Astrocyte of the cerebellum (primary cell): ENCODE measurements around the gene MED12L.

ENCODE experiments used
- DNase-seq: peaks from one replicate; pipeline ENCODE4 v3.0.0-alpha.2; 2011; ENCODE audit warnings: low read depth
- H3K4me3 ChIP-seq: 2 replicates; pipeline ENCODE4 v1.5.1; 2011; ENCODE audit warnings: mild to moderate bottlenecking, low read depth, low read length, moderate library complexity
- CTCF ChIP-seq: IDR thresholded peaks from 2 replicates; pipeline ENCODE4 v1.5.1; 2012; ENCODE audit warnings: low read length, low read depth, moderate library complexity, mild to moderate bottlenecking; ENCODE audit errors: missing control alignments
- in situ Hi-C: cut with HindIII; loops from 2 replicates; pipeline ENCODE4 v1.10.0; 2017; ENCODE audit warnings: low sequenced_read_pairs

The MED12L gene

GRCh38 chr3:151200586-151200985, 115.1 kb downstream of the MED12L start:
- H3K4me3 ChIP-seq = no peak overlapping the region
- no peak for DNase-seq
- no peak for TF ChIP-seq CTCF
- in situ Hi-C loops = no loop called here

GRCh38 chr3:151201051-151201730, 115.7 kb downstream of the MED12L start:
- no peak overlapping the region for H3K4me3 ChIP-seq
- no peak for TF ChIP-seq CTCF
- no peak for DNase-seq
- in situ Hi-C loops = no loop called here

GRCh38 chr3:151203051-151203420, 117.6 kb downstream of the MED12L start, which contains the start of gene GPR171:
Gene GPR171 (minus strand): TSS chr3:151203216. CDS start chr3:151199386, 3,830 bp downstream.
- no peak within 1 kb of the TSS for H3K4me3 ChIP-seq
- no peak for DNase-seq
- in situ Hi-C loops = no loop called here
- TF ChIP-seq CTCF = no peak

GRCh38 chr3:151204530-151205402, 119.3 kb downstream of the MED12L start:
- TF ChIP-seq CTCF = no peak
- DNase-seq = no peak
- no peak overlapping the region for H3K4me3 ChIP-seq
- in situ Hi-C loops = no loop called here

GRCh38 chr3:151205482-151205881, 120.0 kb downstream of the MED12L start:
- TF ChIP-seq CTCF = no peak
- in situ Hi-C loops = no loop called here
- no peak overlapping the region for H3K4me3 ChIP-seq
- DNase-seq = no peak

- in situ Hi-C loops = no loop called here
- no peak for DNase-seq
- no peak for TF ChIP-seq CTCF
These were observed 120.7 kb downstream of the MED12L start for GRCh38 chr3:151206201-151206600.

More at GRCh38 chr3:151206201-151206600, 120.7 kb downstream of the MED12L start:
- H3K4me3 ChIP-seq = no peak overlapping the region
